Measurements from ENCODE around the gene UBE2Z. TPM values are rescaled to one million over a fixed set of nuclear protein-coding genes. Genes with fewer than 3 reads are reported as not detected.
A peak's percentile ranks its signal among the peaks of the same experiment; 100 is the strongest.
"Not testable (repeated sequence)": the region's sequence is repeated elsewhere in the genome, so short reads cannot be mapped to it uniquely, and the experiment has no call there.

UBE2Z gene
- total RNA-seq, 1 donor from 2014 or later, result 81.9 TPM

- DNase-seq (ENCODE audit: low spot score), result no peak
Observed at GRCh38 chr17:48904428-48904827, 3.8 kb upstream of the UBE2Z start.

GRCh38 chr17:48905987-48906515 is 2.2 kb upstream of the UBE2Z start:
- no peak for DNase-seq (ENCODE audit: low spot score)

DNA sequence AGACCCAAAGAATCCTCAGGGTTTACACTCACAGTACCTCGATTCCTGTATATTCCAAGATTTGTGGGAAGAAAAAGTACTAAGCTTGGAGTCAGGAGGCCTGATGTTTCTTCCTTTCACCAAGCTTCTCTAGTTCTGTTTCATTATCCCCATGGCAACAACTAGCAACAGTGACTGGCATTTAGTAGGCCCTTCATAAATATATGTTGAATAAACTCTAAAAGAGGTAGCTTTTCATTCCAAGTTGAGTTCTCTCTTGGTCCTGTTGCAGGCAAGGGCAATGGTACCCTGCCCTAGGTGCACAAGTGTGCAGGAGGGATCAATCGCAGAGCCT is 527 bp upstream of the UBE2Z start:
- DNase-seq (ENCODE audit: low spot score), result no peak

DNA sequence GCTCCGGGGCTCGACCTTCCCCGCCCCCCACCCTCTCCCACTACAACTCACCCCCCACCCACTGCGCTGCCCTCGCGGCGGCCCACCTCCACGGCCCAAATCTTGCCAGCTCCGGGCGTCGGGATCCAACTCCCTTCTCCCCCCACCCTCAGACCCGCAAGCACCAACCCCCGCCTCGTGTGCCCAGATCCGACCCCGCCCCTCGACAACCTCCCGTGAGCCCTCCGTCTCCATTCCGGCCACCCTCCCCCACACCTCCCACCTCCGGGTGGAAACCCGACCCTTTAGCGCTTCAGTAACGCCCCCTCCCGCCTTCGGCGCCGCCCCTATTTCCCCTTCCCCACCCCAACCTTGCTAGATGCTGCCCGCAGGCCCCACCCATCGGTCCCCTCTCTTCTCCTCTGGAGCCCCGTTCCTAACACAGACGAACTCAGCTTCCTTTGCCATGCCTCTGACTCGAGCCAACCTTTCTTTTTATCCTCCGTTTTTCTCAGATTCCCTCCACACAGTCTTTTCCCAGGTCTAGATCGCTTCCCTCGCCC is 717 bp downstream of the UBE2Z start:
- DNase-seq (ENCODE audit: low spot score), result peak; percentile 83

- no peak for DNase-seq (ENCODE audit: low spot score)
Observed at GRCh38 chr17:48909783-48910182, 1.6 kb downstream of the UBE2Z start.

DNA sequence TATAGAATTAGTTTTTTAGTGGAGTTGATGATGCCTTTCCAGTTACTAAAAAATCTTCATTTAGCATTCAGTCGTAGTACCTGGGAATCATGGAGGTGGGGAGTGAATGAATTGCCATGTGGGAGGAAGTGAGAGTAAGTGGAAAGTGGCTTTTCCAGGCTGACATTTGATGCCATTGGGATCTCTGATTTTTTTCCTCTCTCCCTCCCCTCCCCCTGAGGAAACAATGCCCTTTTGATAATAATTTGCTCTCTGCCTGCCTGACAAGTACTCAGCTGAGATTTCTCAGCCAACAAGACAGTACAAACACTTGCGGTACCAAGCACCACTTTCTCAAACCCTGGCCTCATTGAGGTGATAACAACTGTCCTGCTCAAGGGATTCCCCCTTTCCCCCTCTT is 2.2 kb downstream of the UBE2Z start:
- no peak for DNase-seq (ENCODE audit: low spot score)

DNA sequence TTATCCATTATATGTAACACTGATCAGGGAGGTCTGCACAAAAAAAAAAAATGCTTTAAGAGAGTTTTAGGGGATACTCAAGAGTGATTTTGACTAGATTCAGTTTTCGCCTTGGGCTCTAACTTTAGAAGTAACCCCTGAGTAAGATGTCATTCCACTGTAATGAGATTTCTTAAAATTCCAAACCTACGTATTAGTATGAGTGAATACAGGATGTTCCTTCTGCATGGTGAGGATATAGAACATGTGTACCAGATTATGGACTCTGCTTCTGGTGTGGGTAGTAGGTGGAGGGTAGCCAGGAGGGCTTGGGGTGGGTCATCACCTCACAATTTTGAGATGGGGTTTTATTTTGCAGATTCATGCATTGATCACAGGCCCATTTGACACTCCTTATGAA is 4.3 kb downstream of the UBE2Z start:
- no peak for DNase-seq (ENCODE audit: low spot score)

DNA sequence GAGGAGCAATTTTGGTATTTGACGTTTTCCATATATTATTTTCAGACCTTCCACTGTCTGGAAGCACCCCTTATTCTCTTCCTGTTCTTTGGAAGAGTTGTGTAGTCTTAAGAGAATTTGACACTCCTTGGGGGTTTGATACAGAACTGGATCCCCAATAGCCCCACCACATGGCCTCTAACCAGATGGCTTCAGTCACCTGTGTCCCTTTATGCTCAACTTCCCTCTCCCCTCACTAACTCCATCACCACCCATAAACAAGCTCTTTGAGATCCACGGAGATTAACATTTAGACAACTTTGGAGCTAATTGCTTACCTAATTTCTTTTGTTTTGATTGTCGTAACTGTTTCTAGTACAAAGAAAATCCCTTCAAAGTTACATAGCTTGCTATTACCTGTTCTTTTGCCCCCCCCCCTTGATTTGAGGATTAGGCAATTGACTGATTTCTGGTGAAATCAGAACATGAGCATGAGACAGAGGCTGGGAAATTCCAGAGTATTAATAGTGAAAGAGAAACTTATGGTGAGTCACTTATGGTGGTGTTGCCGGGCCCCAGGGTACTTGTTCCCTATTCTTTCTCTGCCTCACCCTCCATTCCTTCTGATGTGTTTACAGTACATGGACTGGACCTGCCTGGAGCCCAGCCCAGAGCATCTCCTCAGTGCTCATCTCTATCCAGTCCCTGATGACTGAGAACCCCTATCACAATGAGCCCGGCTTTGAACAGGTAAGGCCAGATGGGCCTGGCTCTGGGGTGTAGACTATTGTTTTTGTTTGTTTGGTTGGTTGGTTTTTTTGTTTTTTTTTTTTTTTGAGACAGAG is 7.5 kb downstream of the UBE2Z start:
- DNase-seq (ENCODE audit: low spot score), result no peak

DNA sequence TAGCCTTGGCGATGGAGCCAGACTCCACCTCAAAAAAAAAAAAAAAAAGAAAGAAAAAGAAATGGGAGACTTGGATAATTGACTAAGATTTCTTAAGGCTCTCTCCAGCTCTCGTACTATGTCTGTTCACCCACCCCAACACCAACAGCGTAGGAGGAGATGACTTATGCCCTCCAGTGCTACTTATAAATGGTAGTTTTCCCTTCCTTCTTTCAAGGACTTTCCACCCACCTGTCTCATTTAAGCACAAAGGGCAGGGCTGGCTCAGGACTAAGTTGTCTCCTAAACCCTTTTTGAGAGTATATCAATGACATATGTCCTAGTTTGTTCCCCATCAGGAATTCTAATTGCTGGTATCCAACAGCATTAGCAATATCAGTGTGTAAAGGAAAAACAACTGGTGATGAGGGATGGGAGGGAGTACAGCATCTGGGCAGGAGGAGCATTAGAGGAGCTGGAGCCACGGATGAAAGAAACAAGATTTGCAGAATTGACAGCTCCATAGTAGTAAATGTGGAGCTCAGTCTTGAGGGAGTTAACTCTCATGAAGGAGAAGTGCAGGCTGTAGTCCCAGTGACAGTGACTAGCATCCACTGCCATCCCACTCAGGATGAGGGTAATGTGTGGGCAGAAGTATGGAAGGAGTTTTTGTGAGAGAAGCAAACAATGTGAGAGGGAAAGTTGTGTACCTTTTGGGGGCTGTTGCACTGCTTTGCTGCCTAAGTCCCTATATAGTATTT is 17.2 kb downstream of the UBE2Z start:
- DNase-seq (ENCODE audit: low spot score), result no peak

GRCh38 chr17:48925991-48926342 is 17.8 kb downstream of the UBE2Z start:
- no peak for DNase-seq (ENCODE audit: low spot score)

DNA sequence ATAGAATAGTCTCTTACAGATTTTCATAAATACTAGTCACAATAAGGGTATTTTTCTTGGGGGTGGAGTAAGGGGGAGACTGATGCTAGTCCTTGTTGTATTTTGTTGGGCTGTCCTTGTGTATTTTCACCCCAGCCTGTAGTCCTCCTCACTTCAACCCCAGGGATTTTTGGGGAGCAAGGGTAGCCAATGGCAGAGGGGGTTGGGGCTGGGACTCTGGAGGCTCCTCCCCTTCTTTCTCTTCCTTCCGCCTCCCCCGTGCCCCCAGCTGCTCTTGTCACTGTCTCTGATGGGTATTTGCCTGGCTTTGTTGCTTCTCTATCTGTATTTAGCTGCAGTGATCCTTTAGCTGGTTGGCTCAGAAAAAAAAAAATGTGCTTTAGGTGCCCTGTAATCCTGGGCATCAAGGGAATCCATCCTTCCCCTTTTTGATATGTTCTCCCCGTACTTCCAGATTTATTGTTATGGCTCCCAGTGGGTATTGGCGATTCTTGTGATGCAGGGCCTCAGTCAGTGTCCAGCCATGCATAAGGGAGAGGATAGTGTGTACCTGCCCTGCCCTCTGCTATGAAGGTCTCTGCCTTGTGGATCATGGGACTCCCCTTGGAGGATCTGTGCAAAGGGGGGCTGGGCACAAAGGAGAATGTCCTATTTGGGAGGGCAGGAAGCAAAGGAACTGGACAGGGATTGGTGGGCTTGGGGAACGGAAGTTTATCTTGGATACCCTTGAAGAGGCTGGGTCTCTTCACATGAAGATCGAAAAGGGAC is 20.0 kb downstream of the UBE2Z start:
- no peak for DNase-seq (ENCODE audit: low spot score)

GRCh38 chr17:48928876-48929811 is 20.9 kb downstream of the UBE2Z start:
- DNase-seq (ENCODE audit: low spot score), result no peak

- DNase-seq (ENCODE audit: low spot score), result no peak
Observed at GRCh38 chr17:48929812-48930165, 21.6 kb downstream of the UBE2Z start.

GRCh38 chr17:48930435-48930873 is 22.2 kb downstream of the UBE2Z start:
- no peak for DNase-seq (ENCODE audit: low spot score)

GRCh38 chr17:48933035-48933434 is 24.8 kb downstream of the UBE2Z start:
- no peak for DNase-seq (ENCODE audit: low spot score)

DNA sequence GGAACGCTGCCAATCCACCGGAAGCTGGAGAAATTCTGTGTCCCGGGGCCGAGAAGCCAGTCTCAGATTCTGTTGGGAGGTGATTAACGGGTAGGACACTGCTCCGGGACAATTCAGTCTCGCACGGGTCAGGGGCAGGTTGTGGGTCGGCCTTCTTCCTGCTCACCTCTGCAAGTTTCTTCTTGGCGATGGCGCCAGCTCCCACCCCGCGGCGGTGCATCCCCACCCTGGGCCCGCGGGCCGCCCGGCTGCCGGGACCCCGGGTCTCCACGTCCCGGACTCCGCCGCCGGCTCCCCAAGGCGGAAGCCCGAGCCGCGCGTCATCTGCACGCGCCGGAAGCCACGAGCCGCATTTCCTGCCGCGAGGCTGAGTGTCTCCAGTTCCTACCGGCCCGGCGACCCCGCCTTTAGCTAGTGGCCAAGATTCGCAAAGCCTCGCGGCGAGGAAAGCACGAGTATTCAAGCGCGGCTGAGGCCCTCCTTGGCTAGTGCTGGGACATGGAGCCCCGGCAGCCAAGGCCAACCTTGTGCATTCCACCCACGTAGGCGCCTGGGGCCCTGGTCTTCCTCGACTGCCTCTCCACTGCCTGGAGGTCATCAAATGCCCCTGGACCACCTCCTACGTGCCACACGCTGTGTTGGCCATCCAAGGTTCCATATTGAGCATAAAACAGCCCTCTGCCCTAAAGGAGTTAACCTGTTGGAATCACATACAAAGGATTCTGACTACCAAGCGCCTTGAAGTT is 36.5 kb downstream of the UBE2Z start, which contains the start of gene SNF8:
SNF8 (minus strand) TSS at position 328 of the 746 bp plus-strand sequence; CDS start at position 220, 108 bp downstream.
- DNase-seq (ENCODE audit: low spot score), result peak; percentile 93

GRCh38 chr17:48945261-48945651 is 37.0 kb downstream of the UBE2Z start:
- not testable (repeated sequence) for DNase-seq (ENCODE audit: low spot score)

GRCh38 chr17:48951572-48951971 is 43.4 kb downstream of the UBE2Z start:
- no peak for DNase-seq (ENCODE audit: low spot score)

GRCh38 chr17:48952904-48953303 is 44.7 kb downstream of the UBE2Z start:
- no peak for DNase-seq (ENCODE audit: low spot score)

GRCh38 chr17:48954300-48954755 is 46.1 kb downstream of the UBE2Z start:
- DNase-seq (ENCODE audit: low spot score), result no peak
